GM23248 (cell line): Measurements from ENCODE around the gene FAM171A2. TPM values are rescaled to one million over a fixed set of nuclear protein-coding genes. Genes with fewer than 3 reads are reported as not detected.
A peak's percentile ranks its signal among the peaks of the same experiment; 100 is the strongest.

Experiments
- DNase-seq: peaks from one replicate; pipeline ENCODE4 v3.0.0-alpha.2; 2015
- H2AFZ ChIP-seq: fragments of 200-600 bp; sonication (generic); 2 replicates; pipeline ENCODE4 v1.6.1; 2016; ENCODE audit warnings: antibody characterized with exemption
- H3F3A ChIP-seq: fragments of 200-600 bp; sonication (generic); 2 replicates; pipeline ENCODE4 v1.6.1; 2016; ENCODE audit warnings: mild to moderate bottlenecking, antibody characterized with exemption, mixed run types; ENCODE audit not compliant: insufficient read depth
- H3K27ac ChIP-seq: fragments of 200-600 bp; sonication (generic); 2 replicates; pipeline ENCODE4 v1.5.1; 2016; ENCODE audit warnings: mild to moderate bottlenecking
- H3K27me3 ChIP-seq: fragments of 200-600 bp; sonication (generic); replicated peaks from 2 replicates; pipeline ENCODE4 v1.6.1; 2016; ENCODE audit warnings: mild to moderate bottlenecking; ENCODE audit not compliant: insufficient read depth
- H3K36me3 ChIP-seq: fragments of 200-600 bp; sonication (generic); 2 replicates; pipeline ENCODE4 v1.6.1; 2016; ENCODE audit warnings: low read depth, mild to moderate bottlenecking
- H3K4me1 ChIP-seq: fragments of 200-600 bp; sonication (generic); 2 replicates; pipeline ENCODE4 v1.6.1; 2016; ENCODE audit warnings: mild to moderate bottlenecking; ENCODE audit not compliant: insufficient read depth
- H3K4me2 ChIP-seq: fragments of 200-600 bp; sonication (generic); one replicate; pipeline ENCODE4 v1.6.1; 2016; ENCODE audit warnings: mild to moderate bottlenecking; ENCODE audit not compliant: unreplicated experiment
- H3K4me3 ChIP-seq: fragments of 200-600 bp; sonication (generic); 2 replicates; pipeline ENCODE4 v1.5.1; 2016; ENCODE audit warnings: mild to moderate bottlenecking
- H3K79me2 ChIP-seq: fragments of 200-600 bp; sonication (generic); 2 replicates; pipeline ENCODE4 v1.6.1; 2016; ENCODE audit warnings: mild to moderate bottlenecking; ENCODE audit not compliant: insufficient read depth
- H3K9ac ChIP-seq: fragments of 200-600 bp; sonication (generic); 2 replicates; pipeline ENCODE4 v1.6.1; 2016; ENCODE audit warnings: mild to moderate bottlenecking
- H3K9me2 ChIP-seq: fragments of 200-600 bp; sonication (generic); 2 replicates; pipeline ENCODE4 v1.6.1; 2016; ENCODE audit warnings: mixed run types, mild to moderate bottlenecking, moderate library complexity; ENCODE audit not compliant: insufficient read depth
- H3K9me3 ChIP-seq: fragments of 200-600 bp; sonication (generic); one replicate; pipeline ENCODE4 v1.6.1; 2017; ENCODE audit warnings: low read depth
- H4K20me1 ChIP-seq: fragments of 200-600 bp; sonication (generic); 2 replicates; pipeline ENCODE4 v1.6.0; 2016; ENCODE audit not compliant: insufficient read depth
- EZH2 ChIP-seq: fragments of 200-600 bp; sonication (generic); IDR thresholded peaks from 2 replicates; pipeline ENCODE4 v1.6.1; 2018; ENCODE audit warnings: antibody characterized with exemption, mild to moderate bottlenecking; ENCODE audit not compliant: insufficient read depth, poor library complexity, severe bottlenecking
- EZH2phosphoT487 ChIP-seq: fragments of 200-600 bp; sonication (generic); IDR thresholded peaks from 2 replicates; pipeline ENCODE4 v1.6.1; 2018; ENCODE audit warnings: antibody characterized with exemption, moderate library complexity, mild to moderate bottlenecking, low read depth; ENCODE audit not compliant: insufficient read depth
- WGBS, 2 experiments: methylation state at CpG; one replicate each; pipeline ENCODE4 v1.1.6; 2015 to 2017; ENCODE audit warnings: low lambda C conversion rate in 2 of 2, low coverage in 1 of 2; ENCODE audit errors: missing lambda C conversion rate in 2 of 2; 5-methylcytosine and 5-hydroxymethylcytosine counted together
- in situ Hi-C: fragments of 300-500 bp; cut with MboI; formaldehyde crosslinking; loops from 2 replicates; pipeline ENCODE4 v1.15.0; 2020
- polyA plus RNA-seq: library from polyadenylated mRNA; unstranded; fragments of >200 nt; fragmentation: Nextera tagmentation; extraction: Ambion mirVana; gene quantifications from 2 replicates; pipeline ENCODE4 v1.2.1, GENCODE V29; 2016
- total RNA-seq: library from RNA; depleted of rRNA; stranded (reverse); fragments of >200 nt; shearing (Covaris generic); gene quantifications from 2 replicates; pipeline ENCODE4 v1.2.3, GENCODE V29; 2014

The FAM171A2 gene
- total and polyA plus RNA-seq, 2 experiments from 2014 or later: 0.25 to 4.8 TPM

DNA sequence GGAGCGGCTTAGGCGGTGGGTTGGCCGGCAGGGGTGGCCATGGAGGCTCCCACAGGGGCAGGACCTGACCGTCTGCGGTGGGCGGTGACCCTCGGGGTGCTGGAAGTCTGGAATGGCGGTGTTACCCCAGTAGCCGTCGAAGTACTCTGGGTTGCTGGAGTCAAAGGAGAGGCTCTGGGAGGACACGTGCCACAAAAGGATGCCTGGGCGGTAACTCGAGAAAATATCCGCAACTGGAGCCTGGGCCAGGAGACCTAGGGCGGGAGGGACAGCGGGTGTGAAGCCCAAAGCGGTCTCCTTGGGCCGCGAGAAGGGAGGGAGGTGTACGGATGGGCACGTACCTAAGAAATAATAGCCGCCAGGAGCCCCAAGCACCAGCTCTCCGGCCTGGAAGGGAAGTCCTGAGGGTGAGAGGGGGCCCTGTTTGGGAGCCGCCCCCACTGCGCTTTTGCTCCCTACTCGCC is 21.2 kb upstream of the FAM171A2 start:
- no peaks in the 10 kb centered on the region for H3K9me2 ChIP-seq
- no peak overlapping the region for H3K27ac ChIP-seq
- DNase-seq: peak; percentile 33
- peak overlapping the region; percentile 96 for H2AFZ ChIP-seq
- 2% methylated on average over 15 to 26 of the region's 26 CpGs for WGBS, 2 experiments
- no peaks in the 10 kb centered on the region for H3K4me1 ChIP-seq
- H3K27me3 ChIP-seq: peaks cover 24% of the 10 kb centered on the region
- H3F3A ChIP-seq: no peaks in the 10 kb centered on the region
- no peaks in the 10 kb centered on the region for H4K20me1 ChIP-seq
- in situ Hi-C loops: no loop called here
- H3K9me3 ChIP-seq: no peaks in the 10 kb centered on the region
- H3K36me3 ChIP-seq: no peaks in the 10 kb centered on the region
- no peaks in the 10 kb centered on the region for H3K79me2 ChIP-seq
- peak overlapping the region; percentile 10; the same call in 1 of the 2 replicates for H3K9ac ChIP-seq
- H3K4me2 ChIP-seq: peak overlapping the region; percentile 80
- TF ChIP-seq EZH2 (peak; percentile 83), EZH2phosphoT487 (no peak)
- H3K4me3 ChIP-seq: peak overlapping the region; percentile 74

DNA sequence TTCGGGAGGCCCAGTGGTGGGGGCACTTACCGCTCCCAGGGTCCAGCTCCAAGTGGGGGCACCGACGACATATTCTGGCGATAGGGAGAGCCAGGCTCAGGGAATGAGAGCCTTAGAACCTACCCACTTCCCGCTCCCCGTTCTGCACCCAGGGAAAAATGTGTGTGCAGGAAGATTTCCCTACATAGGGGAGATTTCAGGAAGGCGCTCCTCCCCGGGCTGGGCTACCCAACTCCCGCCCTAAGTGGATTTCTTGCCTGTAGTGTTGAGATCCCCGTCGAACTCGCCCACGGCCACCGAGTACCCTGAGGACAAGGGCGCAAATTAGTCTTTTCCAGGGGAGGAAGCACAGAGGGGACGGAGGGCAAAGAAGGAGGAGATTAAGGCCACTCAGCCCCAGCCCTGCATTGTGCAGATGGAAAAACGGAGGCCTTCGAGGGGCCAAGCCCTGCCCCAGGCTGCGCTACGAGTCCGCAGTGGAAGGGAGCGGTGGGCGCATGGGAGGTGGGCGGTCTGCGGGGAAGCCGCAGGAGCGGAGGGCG is 20.7 kb upstream of the FAM171A2 start:
- no peaks in the 10 kb centered on the region for H3F3A ChIP-seq
- peak overlapping the region; percentile 96; the same call in 1 of the 2 replicates for H2AFZ ChIP-seq
- H3K9ac ChIP-seq: no peak overlapping the region
- H3K79me2 ChIP-seq: no peaks in the 10 kb centered on the region
- no peak overlapping the region for H3K4me2 ChIP-seq
- peak overlapping the region; percentile 74; the same call in 1 of the 2 replicates for H3K4me3 ChIP-seq
- H3K9me2 ChIP-seq: no peaks in the 10 kb centered on the region
- TF ChIP-seq EZH2 (no peak), EZH2phosphoT487 (no peak)
- no peak overlapping the region for H3K27ac ChIP-seq
- no peaks in the 10 kb centered on the region for H3K36me3 ChIP-seq
- no peaks in the 10 kb centered on the region for H4K20me1 ChIP-seq
- peaks cover 24% of the 10 kb centered on the region for H3K27me3 ChIP-seq
- 11% methylated on average over 19 to 29 of the region's 29 CpGs for WGBS, 2 experiments
- in situ Hi-C loops: no loop called here
- DNase-seq: no peak
- no peaks in the 10 kb centered on the region for H3K9me3 ChIP-seq
- H3K4me1 ChIP-seq: no peaks in the 10 kb centered on the region

DNA sequence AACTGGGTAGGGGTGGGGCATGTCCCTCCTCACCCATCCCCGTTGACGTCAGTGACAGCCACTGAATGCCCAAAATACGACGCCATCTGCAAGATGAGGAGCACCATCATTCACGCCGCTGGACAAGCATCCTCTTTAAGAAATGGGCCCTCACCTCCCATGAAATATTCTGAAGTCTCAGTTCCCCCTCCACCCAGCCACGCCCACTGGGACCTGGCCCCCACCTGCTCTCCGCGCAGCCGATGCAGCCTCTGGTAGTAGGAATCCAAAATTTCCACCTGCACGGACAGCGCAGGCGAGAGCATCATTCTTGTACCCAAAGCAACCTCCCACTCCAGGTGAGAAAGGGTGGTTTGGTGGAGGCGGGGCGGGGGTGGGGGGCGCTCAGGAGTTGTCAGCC is 20.2 kb upstream of the FAM171A2 start:
- no peaks in the 10 kb centered on the region for H3F3A ChIP-seq
- no peak overlapping the region for H3K9ac ChIP-seq
- no peaks in the 10 kb centered on the region for H3K79me2 ChIP-seq
- no peak overlapping the region for H3K27ac ChIP-seq
- H3K4me3 ChIP-seq: no peak overlapping the region
- in situ Hi-C loops: no loop called here
- WGBS, 2 experiments: 41 to 49% methylated on average over 13 to 16 of the region's 16 CpGs
- no peak overlapping the region for H2AFZ ChIP-seq
- no peaks in the 10 kb centered on the region for H3K9me2 ChIP-seq
- H3K4me2 ChIP-seq: no peak overlapping the region
- TF ChIP-seq EZH2phosphoT487 (no peak), EZH2 (no peak)
- no peaks in the 10 kb centered on the region for H3K36me3 ChIP-seq
- H4K20me1 ChIP-seq: no peaks in the 10 kb centered on the region
- no peak for DNase-seq
- peaks cover 24% of the 10 kb centered on the region for H3K27me3 ChIP-seq
- no peaks in the 10 kb centered on the region for H3K9me3 ChIP-seq
- H3K4me1 ChIP-seq: no peaks in the 10 kb centered on the region

DNA sequence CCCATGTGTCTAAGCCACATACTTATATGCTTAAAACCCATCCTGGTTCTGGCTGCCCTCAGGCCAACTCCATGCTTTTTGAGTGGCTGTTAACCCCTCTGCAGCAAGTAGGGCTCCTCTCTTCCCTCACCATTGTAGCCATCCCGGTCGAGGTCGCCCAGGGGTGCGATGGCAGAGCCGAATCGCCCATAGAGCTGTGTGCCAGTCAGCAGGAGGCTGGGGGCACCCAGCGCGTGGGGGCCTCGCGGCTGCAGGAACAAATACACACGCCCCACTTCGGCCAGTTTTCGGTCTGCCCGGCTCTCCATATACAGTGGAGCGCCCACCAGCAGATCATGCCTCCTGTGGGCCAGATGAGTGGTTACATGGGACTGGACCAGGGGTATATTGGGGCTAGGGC is 19.7 kb upstream of the FAM171A2 start:
- Histone ChIP-seq H3K4me2 (no peak overlapping the region), H3K4me3 (no peak overlapping the region), H4K20me1 (no peaks in the 10 kb centered on the region), H3K4me1 (no peaks in the 10 kb centered on the region), H3K9ac (no peak overlapping the region), H3K27me3 (peaks cover 24% of the 10 kb centered on the region), H3K9me2 (no peaks in the 10 kb centered on the region), H3K79me2 (no peaks in the 10 kb centered on the region), H3K36me3 (no peaks in the 10 kb centered on the region), H3K27ac (no peak overlapping the region), H3F3A (no peaks in the 10 kb centered on the region), H3K9me3 (no peaks in the 10 kb centered on the region), H2AFZ (no peak overlapping the region)
- DNase-seq: no peak
- in situ Hi-C loops: no loop called here
- no peak for TF ChIP-seq EZH2
- no peak for TF ChIP-seq EZH2phosphoT487
- 81 to 86% methylated on average over 15 of the region's 15 CpGs for WGBS, 2 experiments
